GM12878 (cell line): Measurements from ENCODE around the gene AANAT. TPM values are rescaled to one million over a fixed set of nuclear protein-coding genes. Genes with fewer than 3 reads are reported as not detected.

Experiments
- ATAC-seq: fragments of 200-7000 bp; cut with Tn5 transposase; 3 replicates; pipeline ENCODE4 v1.9.1; 2020; ENCODE audit warnings: mild to moderate bottlenecking, moderate library complexity
- BruUV-seq: library from RNA; stranded (reverse); fragments of 400-500 nt; replicated peaks from 2 replicates; lab custom pipeline; 2021; lab: Mats Ljungman, UMichigan
- CTCF ChIA-PET: fragments of 300-600 bp; sonication (Branson Sonifier 250); formaldehyde crosslinking; extraction: SDS; loops from one replicate; lab custom pipeline; 2021; ENCODE audit warnings: inconsistent platforms; lab: Yijun Ruan, JAX
- POLR2A ChIA-PET: fragments of 350-600 bp; formaldehyde crosslinking; extraction: SDS; loops from one replicate; lab custom pipeline; 2021; ENCODE audit warnings: inconsistent platforms; lab: Charles Lee
- RAD21 ChIA-PET: fragments of 300-600 bp; sonication (Branson Sonifier 250); formaldehyde crosslinking; loops from one replicate; lab custom pipeline; 2023; ENCODE audit warnings: antibody characterized with exemption; ENCODE audit not compliant: unreplicated experiment; lab: Charles Lee
- SMC1A ChIA-PET: fragments of 300-600 bp; sonication (Branson Sonifier 250); formaldehyde crosslinking; loops from one replicate; lab custom pipeline; 2023; ENCODE audit not compliant: unreplicated experiment, uncharacterized antibody; lab: Charles Lee
- DNase-seq: peaks from one replicate; pipeline ENCODE4 v3.0.0-alpha.2; 2011; ENCODE audit warnings: low read depth, low spot score
- FAIRE-seq: peaks from 3 replicates; lab custom pipeline; 2011; peaks lifted over from hg19 to GRCh38; lab: Jason Lieb, UNC
- H2AFZ ChIP-seq: 2 replicates; pipeline ENCODE4 v1.6.0; 2011; ENCODE audit warnings: low read depth, low read length, control low read depth; ENCODE audit not compliant: control insufficient read depth
- H3K27ac ChIP-seq: 2 replicates; pipeline ENCODE4 v1.5.1; 2011; ENCODE audit warnings: control low read depth; ENCODE audit not compliant: control insufficient read depth, insufficient read depth
- H3K27me3 ChIP-seq, 2 experiments: replicated peaks in 1 of 2; 2 replicates each; pipeline versions ENCODE4 v1.6.0 to v1.6.1; 2011; ENCODE audit warnings: low read length in 1 of 2; ENCODE audit not compliant: control insufficient read depth in 2 of 2, insufficient read depth in 2 of 2
- H3K36me3 ChIP-seq, 2 experiments: 2 replicates each; pipeline ENCODE4 v1.5.1; 2011; ENCODE audit warnings: low read length in 1 of 2; ENCODE audit not compliant: control insufficient read depth in 2 of 2, insufficient read depth in 2 of 2
- H3K4me1 ChIP-seq: 2 replicates; pipeline ENCODE4 v1.6.1; 2011; ENCODE audit warnings: mild to moderate bottlenecking, low read length, moderate library complexity, mixed read lengths; ENCODE audit not compliant: control insufficient read depth, insufficient read depth
- H3K4me2 ChIP-seq: 2 replicates; pipeline ENCODE4 v1.6.0; 2011; ENCODE audit warnings: control low read depth; ENCODE audit not compliant: control insufficient read depth, insufficient read depth
- H3K4me3 ChIP-seq: fragments of 200-600 bp; sonication (generic); 2 replicates; pipeline ENCODE4 v1.5.1; 2016
- H3K79me2 ChIP-seq: 2 replicates; pipeline ENCODE4 v1.6.0; 2011; ENCODE audit warnings: low read length; ENCODE audit not compliant: control insufficient read depth, insufficient read depth
- H3K9ac ChIP-seq: 2 replicates; pipeline ENCODE4 v1.8.0; 2011; ENCODE audit warnings: low read length, control low read depth, mixed read lengths; ENCODE audit not compliant: control insufficient read depth, insufficient read depth
- H3K9me3 ChIP-seq: replicated peaks from 3 replicates; pipeline ENCODE4 v1.5.1; 2011; ENCODE audit warnings: mild to moderate bottlenecking, low read length; ENCODE audit not compliant: control insufficient read depth, insufficient read depth
- H4K20me1 ChIP-seq: 2 replicates; pipeline ENCODE4 v1.6.0; 2011; ENCODE audit not compliant: control insufficient read depth, insufficient read depth
- CHD1 ChIP-seq: IDR thresholded peaks from 2 replicates; pipeline ENCODE4 v1.6.1; 2012; ENCODE audit warnings: low read depth, low read length, improper control_type of control experiment
- CTCF ChIP-seq, 3 experiments: IDR thresholded peaks in 2 of 3; conservative IDR thresholded peaks in 1 of 3; 2 replicates each; pipeline ENCODE4 v1.5.1; 2011; ENCODE audit warnings: low read depth in 3 of 3, low read length in 3 of 3, mild to moderate bottlenecking in 3 of 3, control low read depth in 2 of 3, moderate library complexity in 2 of 3, inconsistent platforms in 1 of 3, mixed read lengths in 1 of 3; ENCODE audit not compliant: control insufficient read depth in 2 of 3, insufficient read depth in 1 of 3; ENCODE audit errors: extremely low read depth in 1 of 3
- E2F8 ChIP-seq: fragments of 450-650 bp; IDR thresholded peaks from 2 replicates; pipeline ENCODE4 v1.6.1; 2018; ENCODE audit warnings: mild to moderate bottlenecking, low read depth, moderate library complexity; ENCODE audit not compliant: partially characterized antibody
- PBX3 ChIP-seq: IDR thresholded peaks from 2 replicates; pipeline ENCODE4 v1.6.1; 2011; ENCODE audit warnings: mild to moderate bottlenecking, low read depth, low read length, moderate library complexity; ENCODE audit not compliant: insufficient replicate concordance
- POLR2A ChIP-seq: IDR thresholded peaks from 2 replicates; pipeline ENCODE4 v1.6.1; 2011; ENCODE audit warnings: low read depth, mild to moderate bottlenecking, low read length
- RAD21 ChIP-seq: IDR thresholded peaks from 2 replicates; pipeline ENCODE4 v1.6.1; 2011; ENCODE audit warnings: mild to moderate bottlenecking, low read depth, low read length, moderate library complexity; ENCODE audit not compliant: insufficient read depth
- SMC3 ChIP-seq: IDR thresholded peaks from 2 replicates; pipeline ENCODE4 v1.6.1; 2011; ENCODE audit warnings: low read length, improper control_type of control experiment, borderline replicate concordance
- TBL1XR1 ChIP-seq: IDR thresholded peaks from 2 replicates; pipeline ENCODE4 v1.6.1; 2012; ENCODE audit warnings: low read depth, low read length, improper control_type of control experiment
- YY1 ChIP-seq: IDR thresholded peaks from 2 replicates; pipeline ENCODE4 v1.6.1; 2011; ENCODE audit warnings: low read depth, mild to moderate bottlenecking, low read length
- ZNF622 ChIP-seq: fragments of 450-650 bp; IDR thresholded peaks from 2 replicates; pipeline ENCODE4 v1.6.1; 2017; ENCODE audit warnings: mild to moderate bottlenecking, inconsistent platforms
- WGBS: methylation state at CpG from one replicate; pipeline ENCODE4 v1.1.6; 2016; ENCODE audit warnings: low lambda C conversion rate; ENCODE audit not compliant: insufficient replicate concordance, insufficient coverage; ENCODE audit errors: missing lambda C conversion rate; 5-methylcytosine and 5-hydroxymethylcytosine counted together
- in situ Hi-C: fragments of 300-500 bp; cut with MboI; formaldehyde crosslinking; loops from 9 replicates; pipeline ENCODE4 v1.14.3; 2018; ENCODE audit warnings: mixed read lengths
- intact Hi-C: fragments of 100-400 bp; cut with micrococcal nuclease; formaldehyde crosslinking; loops from one replicate; pipeline ENCODE4 v1.14.2; 2022; ENCODE audit not compliant: unreplicated experiment
- polyA plus RNA-seq, 11 experiments: library from polyadenylated mRNA; depleted of rRNA in 4 of 11; unstranded in 6 of 11; stranded (reverse) in 5 of 11; fragments of >200 nt; fragmentation: Nextera tagmentation in 4 of 11; fragmentation: Illumina TruSeq in 1 of 11; extraction: Ambion mirVana in 4 of 11; extraction: Trizol in 1 of 11; gene quantifications; 1 replicate in 1 of 11; 2 replicates in 10 of 11; pipeline versions ENCODE4 v1.2.1 to v1.2.3, GENCODE V29; 2011 to 2016; ENCODE audit warnings: inconsistent platforms in 2 of 11, missing spikeins in 2 of 11, low read depth in 1 of 11
- total RNA-seq, 4 experiments: library from RNA; depleted of rRNA in 3 of 4; stranded (reverse); fragments of >200 nt in 3 of 4; fragmentation: Illumina TruSeq in 1 of 4; extraction: Trizol in 1 of 4; gene quantifications; 2 replicates each; pipeline versions ENCODE4 v1.2.1 to v1.2.3, GENCODE V29; 2013 to 2021

Gene AANAT
- total and polyA plus RNA-seq, 10 of the 15 experiments (the other 5 are each of a cell fraction or from before 2014, with no cell fraction given): 0.23 TPM; not detected in 9

GRCh38 chr17:76458580-76459490, 8.6 kb upstream of the AANAT start:
- POLR2A ChIA-PET: interaction anchor here (0.6 to 1.9 kb wide), 8 partner anchors 10 to 111 kb away, joined by 3 to 6 read pairs (median 4); partner anchors contain the start of gene RHBDF2
- BruUV-seq: no TSS peak
- ATAC-seq (peak; percentile 96), DNase-seq (no peak), FAIRE-seq (peak; percentile 73)
- Histone ChIP-seq H3K27ac (no peak overlapping the region), H2AFZ (no peak overlapping the region; the same call in 1 of the 2 replicates), H3K27me3 (no peaks in the 10 kb centered on the region), H3K36me3 (no peaks in the 10 kb centered on the region), H3K4me2 (no peak overlapping the region), H3K9me3 (no peaks in the 10 kb centered on the region), H3K9ac (no peak overlapping the region), H3K79me2 (no peaks in the 10 kb centered on the region), H4K20me1 (no peaks in the 10 kb centered on the region), H3K4me1 (no peaks in the 10 kb centered on the region), H3K4me3 (no peak overlapping the region)
- intact Hi-C loops: loop anchor here (1.0 kb wide), 1 partner anchor 51 kb away; no protein-coding TSS in a partner anchor
- WGBS: 26% methylated on average over 9 of the region's 9 CpGs
- SMC1A ChIA-PET: interaction anchor here (0.7 to 3.5 kb wide), 21 partner anchors 9 to 155 kb away, joined by 3 to 31 read pairs (median 6); partner anchors contain the start of genes AANAT, QRICH2 and RHBDF2
- CTCF ChIA-PET: interaction anchor here (0.7 to 6.4 kb wide), 35 partner anchors 10 to 267 kb away, joined by 3 to 142 read pairs (median 5); partner anchors contain the start of genes RHBDF2 and SPHK1
- RAD21 ChIA-PET: interaction anchor here (0.6 to 3.2 kb wide), 18 partner anchors 9 to 159 kb away, joined by 3 to 55 read pairs (median 6); no protein-coding TSS in a partner anchor
- TF ChIP-seq CHD1: no peak
- peak; percentile 80 for TF ChIP-seq SMC3
- TF ChIP-seq YY1: peak; percentile 69
- TF ChIP-seq CTCF (IDR thresholded peaks at IDR 0.05 in 2 of 3, conservative IDR thresholded peaks at IDR 0.05 in 1 of 3; ENCODE audit: control insufficient read depth in 2 of 3, extremely low read depth in 1 of 3, insufficient read depth in 1 of 3, low read depth in 3 of 3, low read length in 3 of 3): peak; percentile 67 to 79 (median 75)
- TF ChIP-seq E2F8: no peak
- TF ChIP-seq TBL1XR1: no peak
- TF ChIP-seq PBX3: no peak
- TF ChIP-seq POLR2A: no peak
- no peak for TF ChIP-seq ZNF622
- peak; percentile 74 for TF ChIP-seq RAD21
- in situ Hi-C loops: no loop called here
